Vagina (tissue), 2 donors: ENCODE measurements around the gene RNF217. TPM values are rescaled to one million over a fixed set of nuclear protein-coding genes. Genes with fewer than 3 reads are reported as not detected.
"Not testable (repeated sequence)": the region's sequence is repeated elsewhere in the genome, so short reads cannot be mapped to it uniquely, and the experiment has no call there.

Experiments
- DNase-seq, 2 donors: peaks; one replicate each; pipeline ENCODE4 v3.0.0-alpha.2; 2017; ENCODE audit errors: extremely low spot score in 2 of 2
- H3K27ac ChIP-seq: fragments of 200-600 bp; sonication (generic); one replicate; pipeline ENCODE4 v1.5.1; 2019
- H3K27me3 ChIP-seq: fragments of 200-600 bp; sonication (generic); one replicate; pipeline ENCODE4 v1.5.1; 2019
- H3K36me3 ChIP-seq, 2 donors: fragments of 200-600 bp; sonication (generic); one replicate each; pipeline ENCODE4 v1.5.1; 2017 to 2019
- H3K4me1 ChIP-seq: fragments of 200-600 bp; sonication (generic); one replicate; pipeline ENCODE4 v1.5.1; 2019
- H3K4me3 ChIP-seq, 2 donors: fragments of 200-600 bp; sonication (generic); 1 replicate in 1 of 2; 2 replicates in 1 of 2; pipeline ENCODE4 v1.5.1; 2016 to 2019
- H3K9me3 ChIP-seq: fragments of 200-600 bp; sonication (generic); one replicate; pipeline ENCODE4 v1.5.1; 2019
- CTCF ChIP-seq, 3 experiments: fragments of 450-650 bp in 2 of 3; fragments of 200-600 bp in 1 of 3; sonication (generic) in 1 of 3; IDR thresholded peaks; one replicate each; pipeline ENCODE4 v1.5.1; 2017 to 2019; ENCODE audit warnings: antibody characterized with exemption in 3 of 3, mild to moderate bottlenecking in 2 of 3, moderate library complexity in 2 of 3
- POLR2A ChIP-seq, 2 donors: fragments of 450-650 bp; IDR thresholded peaks; one replicate each; pipeline ENCODE4 v1.6.1; 2017; ENCODE audit warnings: antibody characterized with exemption in 2 of 2, mild to moderate bottlenecking in 2 of 2, moderate library complexity in 2 of 2
- POLR2AphosphoS5 ChIP-seq, 2 donors: sonication (generic); formaldehyde crosslinking; IDR thresholded peaks; one replicate each; pipeline ENCODE4 v1.9.0; 2017; ENCODE audit warnings: antibody characterized with exemption in 2 of 2, mild to moderate bottlenecking in 2 of 2, low read depth in 1 of 2; ENCODE audit not compliant: insufficient read depth in 1 of 2
- intact Hi-C: fragments of 100-400 bp; cut with DNase I; formaldehyde crosslinking; loops from one replicate; pipeline ENCODE4 v1.15.1; 2023
- total RNA-seq: library from RNA; depleted of rRNA; stranded (reverse); fragments of >200 nt; gene quantifications from one replicate; pipeline ENCODE4 v1.2.3, GENCODE V29; 2016

Gene RNF217
- total RNA-seq, 1 donor from 2014 or later: 26.0 TPM

DNA sequence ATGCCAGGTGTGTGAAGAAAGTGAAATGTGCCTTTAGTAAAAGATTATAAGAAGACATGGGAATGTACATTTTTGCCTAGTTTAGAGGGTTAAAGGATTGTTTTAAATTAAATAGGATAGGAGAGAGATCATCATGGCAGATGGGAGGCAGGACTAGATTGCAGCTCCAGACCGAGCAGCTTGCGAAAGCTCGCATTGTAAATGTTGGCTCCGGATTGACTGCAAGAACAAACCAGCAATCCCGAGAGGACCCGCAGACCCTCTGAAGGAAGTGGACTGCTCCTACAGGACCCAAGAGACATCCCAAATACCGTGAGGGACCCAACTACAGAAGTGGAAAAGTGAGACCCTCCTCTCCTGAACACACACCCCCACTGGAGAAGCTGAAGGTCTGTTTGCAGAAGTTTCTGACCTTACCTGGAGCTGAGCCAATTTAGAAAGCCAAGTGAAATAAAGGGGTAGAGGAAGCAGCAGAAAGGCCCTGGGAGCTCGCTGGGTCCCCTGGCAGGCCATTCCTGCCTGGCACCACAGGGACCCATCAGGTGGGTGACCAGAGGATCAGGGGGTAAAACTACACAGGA lies 161.3 kb downstream of the RNF217 start:
- Histone ChIP-seq H3K4me1 (no peaks in the 10 kb centered on the region), H3K4me3 (no peak overlapping the region), H3K9me3 (no peaks in the 10 kb centered on the region), H3K36me3 (no peaks in the 10 kb centered on the region), H3K27me3 (no peaks in the 10 kb centered on the region), H3K27ac (no peak overlapping the region)
- TF ChIP-seq CTCF (IDR thresholded peaks at IDR 0.05): no peak
- no peak for TF ChIP-seq POLR2A (IDR thresholded peaks at IDR 0.05)
- TF ChIP-seq POLR2AphosphoS5 (IDR thresholded peaks at IDR 0.05; ENCODE audit: insufficient read depth in 1 of 2, low read depth in 1 of 2): no peak
- intact Hi-C loops: loop anchor here (5.0 kb wide), 1 partner anchor 256 kb away; no protein-coding TSS in a partner anchor
- DNase-seq: no peak

- Histone ChIP-seq H3K36me3 (no peaks in the 10 kb centered on the region), H3K27ac (no peak overlapping the region), H3K27me3 (no peaks in the 10 kb centered on the region), H3K9me3 (no peaks in the 10 kb centered on the region), H3K4me3 (no peak overlapping the region), H3K4me1 (no peaks in the 10 kb centered on the region)
- intact Hi-C loops: loop anchor here (5.0 kb wide), 1 partner anchor 257 kb away; no protein-coding TSS in a partner anchor
- no peak for DNase-seq
- no peak for TF ChIP-seq CTCF (IDR thresholded peaks at IDR 0.05)
- TF ChIP-seq POLR2A (IDR thresholded peaks at IDR 0.05): no peak
- no peak for TF ChIP-seq POLR2AphosphoS5 (IDR thresholded peaks at IDR 0.05; ENCODE audit: insufficient read depth in 1 of 2, low read depth in 1 of 2)
Measured at GRCh38 chr6:125124049-125124669, 161.9 kb downstream of the RNF217 start.

- H3K27ac ChIP-seq, H3K9me3 ChIP-seq, intact Hi-C loops, H3K4me1 ChIP-seq, H3K27me3 ChIP-seq, DNase-seq, H3K36me3 ChIP-seq, H3K4me3 ChIP-seq: not testable (repeated sequence)
Measured at GRCh38 chr6:125125856-125126255, 163.6 kb downstream of the RNF217 start.

DNA sequence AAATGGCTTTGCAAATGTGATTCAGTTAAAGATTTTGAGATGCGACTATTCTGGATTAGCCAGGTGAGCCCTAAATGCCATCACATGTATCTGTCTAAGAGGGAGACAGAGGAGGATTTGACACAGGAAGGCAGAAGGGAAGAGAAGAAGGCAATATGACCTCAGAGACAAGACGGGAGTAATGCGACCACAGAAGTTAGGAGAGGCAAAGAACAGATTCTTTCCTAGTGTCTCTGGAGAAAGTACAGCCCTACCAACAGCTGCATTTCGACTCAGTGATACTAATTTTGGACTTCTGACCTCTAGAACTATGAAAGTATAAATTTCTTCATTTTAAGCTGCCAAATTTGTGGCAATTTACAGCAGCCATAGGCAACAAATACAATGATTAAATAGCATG lies 167.1 kb downstream of the RNF217 start:
- Histone ChIP-seq H3K27ac (no peak overlapping the region), H3K9me3 (no peaks in the 10 kb centered on the region), H3K36me3 (no peaks in the 10 kb centered on the region), H3K4me1 (no peaks in the 10 kb centered on the region), H3K4me3 (no peak overlapping the region), H3K27me3 (no peaks in the 10 kb centered on the region)
- intact Hi-C loops: no loop called here
- TF ChIP-seq CTCF (IDR thresholded peaks at IDR 0.05): no peak
- TF ChIP-seq POLR2A (IDR thresholded peaks at IDR 0.05): no peak
- TF ChIP-seq POLR2AphosphoS5 (IDR thresholded peaks at IDR 0.05; ENCODE audit: insufficient read depth in 1 of 2, low read depth in 1 of 2): no peak
- no peak for DNase-seq

DNA sequence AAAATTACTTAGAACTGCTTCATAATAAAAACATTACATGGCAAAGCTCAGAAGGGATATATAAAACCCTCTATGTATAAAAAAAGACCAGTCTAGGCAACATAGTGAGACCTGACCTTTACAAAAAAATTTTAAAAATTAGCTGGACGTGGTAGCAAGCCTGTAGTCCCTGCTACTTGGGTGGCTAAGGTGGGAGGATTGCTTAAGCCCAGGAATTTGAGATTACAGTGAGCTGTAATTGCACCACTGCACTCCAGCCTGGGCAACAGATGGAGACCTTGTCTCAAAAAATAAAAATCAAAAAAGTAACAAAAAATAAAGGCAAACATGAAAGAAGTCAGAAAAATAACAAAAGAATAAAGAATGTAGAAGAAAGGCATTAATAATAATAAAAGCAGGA lies 169.8 kb downstream of the RNF217 start:
- H3K4me3 ChIP-seq: no peak overlapping the region
- DNase-seq: no peak
- no peaks in the 10 kb centered on the region for H3K4me1 ChIP-seq
- no peak for TF ChIP-seq POLR2A (IDR thresholded peaks at IDR 0.05)
- TF ChIP-seq POLR2AphosphoS5 (IDR thresholded peaks at IDR 0.05; ENCODE audit: insufficient read depth in 1 of 2, low read depth in 1 of 2): no peak
- no peak for TF ChIP-seq CTCF (IDR thresholded peaks at IDR 0.05)
- no peaks in the 10 kb centered on the region for H3K36me3 ChIP-seq
- intact Hi-C loops: no loop called here
- no peaks in the 10 kb centered on the region for H3K9me3 ChIP-seq
- H3K27me3 ChIP-seq: no peaks in the 10 kb centered on the region
- no peak overlapping the region for H3K27ac ChIP-seq
